GM19240 (cell line): ENCODE measurements around the gene AQP7.
"Not testable (repeated sequence)": the region's sequence is repeated elsewhere in the genome, so short reads cannot be mapped to it uniquely, and the experiment has no call there.

Experiments
- DNase-seq: peaks from one replicate; pipeline ENCODE4 v3.0.0; 2011; ENCODE audit warnings: low spot score; ENCODE audit not compliant: insufficient read length

The AQP7 gene

DNA sequence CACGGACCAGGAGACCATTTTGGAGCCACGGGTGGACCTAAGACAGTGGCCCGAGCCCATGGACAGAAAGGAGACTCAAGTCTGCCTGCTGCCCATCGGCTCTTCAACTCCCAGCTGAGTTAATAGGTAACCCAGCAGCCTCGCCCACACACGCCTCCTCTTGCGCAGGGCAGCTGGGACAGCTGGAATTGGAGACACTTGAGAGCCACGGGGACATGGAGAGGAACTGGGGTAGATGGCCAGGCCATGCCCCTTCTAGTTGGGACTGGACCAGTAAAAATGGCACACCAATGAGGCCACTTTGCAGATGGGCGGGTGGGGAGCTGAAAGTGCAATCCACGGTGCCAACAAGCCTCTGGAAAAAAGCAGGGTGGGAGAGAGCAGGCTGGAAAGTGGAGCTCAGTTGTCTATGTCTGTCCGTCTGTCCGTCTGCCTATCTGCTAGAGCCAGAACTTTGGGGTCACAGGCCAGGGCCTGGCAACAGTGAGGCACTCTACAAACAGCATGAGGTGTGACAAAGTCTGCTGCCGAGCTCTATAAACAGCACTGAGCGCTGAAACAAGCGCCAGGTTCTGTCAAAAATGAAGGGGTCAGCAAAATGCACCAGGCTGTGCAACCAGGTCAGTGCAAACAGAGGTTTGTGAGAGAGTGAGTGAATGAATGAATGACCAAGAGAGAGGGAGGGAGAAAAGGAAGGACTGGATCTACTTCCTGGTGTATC, 7.0 kb downstream of the AQP7 start:
- DNase-seq: not testable (repeated sequence)

DNA sequence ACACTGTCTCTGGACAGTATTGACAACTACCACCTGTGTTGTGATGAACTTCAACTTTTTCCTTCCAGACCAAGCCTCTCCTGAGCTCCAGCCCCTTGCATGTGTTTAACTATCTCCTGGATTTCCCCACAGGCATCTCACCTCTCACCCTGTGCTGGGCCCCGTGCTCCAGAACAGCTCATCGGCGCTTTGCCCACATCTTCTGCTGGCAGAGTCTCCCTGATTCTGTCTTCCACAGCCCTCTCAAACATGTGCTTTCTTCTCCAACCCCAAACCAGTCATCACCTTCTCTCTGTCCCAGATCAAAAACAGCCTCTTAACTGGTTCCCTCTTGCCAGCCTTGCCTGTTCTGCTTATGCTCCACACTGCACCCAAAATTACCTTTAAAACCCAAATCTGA, 8.4 kb downstream of the AQP7 start:
- not testable (repeated sequence) for DNase-seq

DNA sequence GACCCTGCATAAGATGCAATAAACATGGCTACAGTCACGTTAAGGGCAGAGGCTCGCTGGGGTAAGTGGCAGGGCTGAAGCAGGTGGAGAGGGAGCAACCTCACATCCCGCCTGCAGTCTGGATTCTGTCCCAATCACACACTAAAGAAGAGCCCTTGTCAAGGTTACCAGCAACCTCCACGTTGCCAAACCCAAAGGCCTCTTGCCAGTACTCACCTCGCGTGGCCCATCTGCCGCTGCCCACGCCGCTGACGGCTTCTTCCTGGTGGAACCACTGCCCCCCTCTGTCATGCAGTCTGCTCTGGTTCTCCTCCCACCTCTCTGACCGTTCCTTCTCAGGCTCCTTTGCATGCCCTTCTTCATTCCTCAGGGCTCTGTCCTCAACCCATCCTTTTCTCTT, 8.8 kb downstream of the AQP7 start:
- DNase-seq: no peak

DNA sequence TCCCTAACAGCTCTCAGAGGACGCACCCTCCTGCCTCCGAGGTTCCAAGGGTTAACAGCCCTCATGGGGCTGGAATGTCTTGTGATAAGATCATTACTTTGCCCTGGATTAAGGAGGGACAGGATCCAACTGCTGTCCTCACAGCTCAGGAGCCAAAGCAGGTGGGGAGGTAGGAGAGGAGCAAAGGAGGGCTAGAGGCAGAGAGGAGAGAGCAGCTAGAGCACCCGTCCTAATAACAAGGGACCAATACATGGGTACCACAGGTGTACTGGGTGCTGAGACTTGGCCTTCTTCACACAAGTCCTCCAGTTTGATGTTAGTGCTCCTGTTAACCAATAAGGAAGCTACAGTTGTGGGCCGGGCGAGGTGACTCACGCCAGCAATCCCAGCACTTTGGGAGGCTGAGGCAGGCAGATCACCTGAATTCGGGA, 9.8 kb downstream of the AQP7 start:
- not testable (repeated sequence) for DNase-seq

DNA sequence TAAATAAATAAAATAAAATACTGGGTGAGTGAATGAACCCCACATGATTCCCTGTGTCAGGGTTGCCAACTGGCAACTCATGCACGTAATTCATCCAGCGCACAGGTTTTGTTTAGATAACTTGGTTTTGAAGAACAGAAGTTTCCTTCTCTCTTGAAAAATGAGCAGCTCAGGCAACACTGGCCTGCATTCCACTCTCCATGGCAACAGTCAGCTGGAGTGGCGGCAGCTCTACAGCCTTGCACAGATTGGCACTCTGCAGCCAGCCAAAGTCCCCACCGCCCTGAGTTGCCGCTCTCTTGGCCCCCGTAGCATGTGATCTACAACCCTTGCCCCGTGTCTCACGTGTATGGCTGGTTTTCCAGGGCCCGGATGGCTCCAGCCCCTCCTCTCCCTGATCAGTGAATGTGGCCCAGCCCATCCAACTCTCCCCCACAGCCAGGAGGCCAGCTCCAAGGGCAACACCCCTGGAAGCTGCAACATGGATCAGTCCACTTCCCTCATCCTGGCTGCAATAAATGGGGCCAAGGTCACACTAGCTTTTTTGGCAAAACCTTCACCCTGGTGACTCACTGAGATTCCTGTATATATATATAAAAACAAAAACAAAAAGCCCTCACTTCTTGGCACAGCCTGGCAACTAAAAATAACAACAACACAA, 11.1 kb downstream of the AQP7 start:
- not testable (repeated sequence) for DNase-seq

DNA sequence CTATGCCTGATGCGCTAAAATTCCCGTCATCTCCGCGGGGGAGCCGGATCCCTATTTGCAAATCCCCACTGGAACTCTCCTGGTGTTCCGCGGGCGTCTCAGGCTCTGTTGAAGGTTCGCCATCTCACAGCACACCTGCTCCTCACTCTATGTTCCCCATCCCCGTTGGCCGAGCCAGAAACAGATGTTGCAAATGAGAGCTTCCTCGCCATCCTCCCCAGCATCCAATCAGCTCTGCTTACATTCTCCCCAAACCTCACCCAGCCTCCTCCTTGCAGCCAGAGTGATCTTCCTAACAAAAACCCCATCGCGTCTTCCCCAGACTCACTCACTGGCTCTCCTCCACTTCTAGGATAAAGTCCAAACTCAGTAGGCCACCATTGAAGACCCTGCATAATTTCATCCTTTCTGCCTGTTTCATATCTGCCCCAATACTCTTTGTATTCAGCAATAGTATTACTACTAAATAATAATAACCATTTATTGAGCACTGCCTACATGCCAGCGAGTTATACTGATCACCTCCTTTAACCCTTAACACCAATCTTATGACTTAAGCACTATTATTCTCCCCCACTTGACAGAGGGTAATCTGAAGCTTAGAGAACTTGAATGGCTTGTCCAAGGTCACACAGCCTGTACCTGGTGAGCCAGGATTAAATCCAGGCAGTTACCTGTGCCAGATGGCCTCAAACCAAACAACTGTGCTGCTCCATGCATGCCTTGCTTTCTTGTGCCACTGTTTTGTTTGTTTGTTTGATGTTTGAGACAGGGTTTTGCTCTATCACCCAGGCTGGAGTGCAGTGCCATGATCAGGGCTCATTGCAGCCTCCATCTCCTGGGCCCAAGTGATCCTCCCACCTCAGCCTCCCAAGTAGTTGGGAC, 14.0 kb downstream of the AQP7 start:
- DNase-seq: no peak

DNA sequence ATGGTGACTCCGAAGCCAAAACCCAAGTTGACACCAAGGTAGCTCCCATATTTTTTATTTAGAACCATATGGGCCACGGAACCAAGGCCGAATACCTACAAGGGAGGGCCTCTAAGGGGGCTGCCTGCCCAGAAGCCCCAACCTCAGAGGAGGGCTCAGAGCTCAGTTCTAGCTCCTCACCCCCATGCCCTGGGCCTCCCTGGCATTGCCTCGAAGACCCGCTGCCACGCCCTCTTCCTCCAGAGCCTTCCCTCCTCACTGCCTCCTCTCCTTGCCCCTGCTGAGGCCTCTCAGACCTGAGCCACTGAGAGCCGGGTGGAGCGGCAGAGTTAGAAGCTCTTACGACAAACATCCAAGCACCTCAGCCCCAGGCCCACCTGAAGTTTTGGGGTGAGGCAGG, 15.4 kb downstream of the AQP7 start:
- not testable (repeated sequence) for DNase-seq

DNA sequence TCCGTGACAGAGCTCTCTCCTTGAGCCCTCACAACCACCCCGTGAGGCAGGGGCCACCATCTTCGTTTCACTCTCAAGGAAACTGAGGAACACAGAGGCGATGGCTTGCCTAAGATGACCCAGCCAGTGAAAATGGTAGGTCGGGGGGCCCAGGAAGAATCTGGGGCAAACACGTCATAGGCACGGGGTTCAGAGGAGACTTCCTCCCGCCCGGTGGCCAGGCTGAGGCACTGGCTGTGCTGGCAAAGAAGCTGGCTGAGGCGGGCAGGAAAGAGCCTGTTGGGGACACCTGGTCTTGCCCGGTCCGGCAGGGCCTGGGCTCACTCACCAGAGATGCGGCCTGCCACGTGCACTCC, 15.7 kb downstream of the AQP7 start:
- DNase-seq: not testable (repeated sequence)

DNA sequence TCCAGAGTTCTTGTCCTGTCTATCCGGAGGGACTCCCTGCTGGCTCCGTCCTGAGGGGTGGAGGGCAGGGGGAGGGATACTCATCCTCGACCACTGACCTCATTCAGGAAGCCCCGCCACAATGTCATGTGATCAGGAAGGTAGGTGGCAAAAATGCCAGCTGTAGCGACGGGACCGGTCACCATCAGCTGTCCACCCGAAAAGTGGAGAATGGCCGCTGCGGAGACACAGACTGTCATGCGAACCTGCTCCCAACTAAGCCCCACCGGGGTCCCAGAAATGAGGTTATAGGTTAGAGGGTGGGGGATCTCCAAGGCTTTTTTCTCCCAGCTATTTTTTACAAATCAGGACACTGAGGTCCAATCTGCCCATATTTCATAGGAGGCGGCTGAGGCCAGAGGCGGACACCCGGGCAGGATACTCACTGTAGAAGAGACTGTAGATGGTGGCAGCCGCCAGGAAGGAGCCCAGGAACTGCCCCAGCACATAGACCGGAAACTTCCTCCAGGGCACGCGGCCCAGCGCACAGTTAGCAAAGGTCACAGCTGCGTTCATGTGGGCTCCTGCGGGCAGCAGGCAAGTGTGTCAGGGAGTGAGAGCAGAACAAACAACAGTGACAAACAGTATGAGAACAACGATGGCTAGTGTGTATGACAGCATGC, 16.3 kb downstream of the AQP7 start:
- DNase-seq: not testable (repeated sequence)

DNA sequence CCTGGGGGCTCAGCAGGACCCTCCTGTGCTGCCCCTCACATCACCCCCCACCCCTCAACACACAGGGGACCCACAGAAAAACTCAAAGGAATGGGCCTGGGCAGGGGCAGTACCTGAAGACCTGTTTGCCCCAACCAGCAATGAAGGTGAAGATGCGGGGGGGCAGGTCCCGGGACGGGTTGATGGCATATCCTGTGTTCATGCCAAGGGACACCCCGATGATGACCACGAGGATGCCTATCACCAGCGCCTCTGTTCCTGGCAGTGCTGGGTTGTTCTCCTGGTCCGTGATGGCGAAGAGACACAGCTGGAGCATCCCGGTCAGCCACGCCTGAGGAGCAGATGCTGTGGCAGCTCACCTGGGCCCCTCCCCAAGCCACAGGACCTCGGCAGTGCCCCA, 16.8 kb downstream of the AQP7 start:
- not testable (repeated sequence) for DNase-seq

DNA sequence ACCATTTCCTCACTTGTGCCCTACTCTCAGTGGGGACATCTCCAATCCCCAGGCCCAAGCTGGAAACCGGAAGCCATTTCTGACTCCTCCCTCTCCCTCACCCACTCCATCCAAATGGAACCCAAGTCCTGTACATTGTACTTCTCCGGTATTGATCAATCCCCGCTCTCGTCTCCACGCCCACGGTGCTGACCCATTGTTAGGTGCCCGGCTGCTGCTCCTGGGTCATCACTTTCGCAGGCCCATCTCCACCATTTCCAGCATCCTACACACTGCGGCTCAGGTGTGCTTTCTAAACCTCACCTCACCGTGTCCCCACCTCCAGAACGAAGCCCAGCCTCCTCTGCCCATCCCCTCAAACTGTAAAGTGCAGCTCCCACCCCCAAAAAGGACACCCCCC, 19.0 kb downstream of the AQP7 start:
- DNase-seq: not testable (repeated sequence)

DNA sequence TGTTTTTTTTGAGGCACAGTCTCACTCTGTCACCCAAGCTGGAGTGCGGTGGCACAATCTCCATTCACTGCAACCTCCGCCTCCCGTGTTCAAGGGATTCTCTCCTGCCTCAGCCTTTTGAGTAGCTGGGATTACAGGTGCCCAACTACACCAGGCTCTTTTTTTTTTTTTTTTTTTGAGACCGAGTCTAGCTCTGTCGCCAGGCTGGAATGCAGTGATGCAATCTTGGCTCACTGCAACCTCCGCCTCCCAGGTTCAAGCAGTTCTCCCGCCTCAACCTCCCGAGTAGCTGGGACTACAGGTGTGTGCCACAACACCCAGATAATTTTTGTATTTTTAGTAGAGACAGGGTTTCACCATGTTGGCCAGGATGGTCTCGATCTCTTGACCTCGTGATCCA, 20.0 kb downstream of the AQP7 start:
- not testable (repeated sequence) for DNase-seq

DNA sequence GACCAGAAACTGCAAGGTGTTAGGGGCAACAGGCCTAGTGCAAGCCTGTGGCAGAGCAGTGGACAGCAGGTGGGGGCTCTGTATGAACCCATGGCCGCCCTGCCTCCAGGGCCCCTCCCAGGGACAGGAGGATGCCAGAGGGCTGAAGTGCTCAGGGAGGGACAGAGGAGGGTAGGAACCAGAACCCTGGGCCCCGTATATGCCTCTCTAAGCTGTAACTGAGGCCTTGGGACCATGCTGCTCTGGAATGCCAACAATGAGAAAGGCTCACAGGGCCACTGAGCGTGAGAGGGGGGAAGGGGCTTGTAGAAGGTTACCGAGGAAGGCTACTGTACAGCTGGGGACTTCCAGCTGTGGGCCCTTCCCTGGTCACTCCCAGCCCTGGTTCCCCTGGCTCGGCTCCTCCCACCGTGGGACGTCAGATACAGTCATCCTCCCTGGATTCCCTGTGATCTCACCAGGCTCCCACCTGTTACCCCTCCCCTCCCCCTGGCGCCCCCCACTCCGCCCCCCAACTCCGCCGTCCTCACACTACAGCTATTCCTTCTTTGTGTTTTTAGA, 21.1 kb downstream of the AQP7 start:
- no peak for DNase-seq

DNA sequence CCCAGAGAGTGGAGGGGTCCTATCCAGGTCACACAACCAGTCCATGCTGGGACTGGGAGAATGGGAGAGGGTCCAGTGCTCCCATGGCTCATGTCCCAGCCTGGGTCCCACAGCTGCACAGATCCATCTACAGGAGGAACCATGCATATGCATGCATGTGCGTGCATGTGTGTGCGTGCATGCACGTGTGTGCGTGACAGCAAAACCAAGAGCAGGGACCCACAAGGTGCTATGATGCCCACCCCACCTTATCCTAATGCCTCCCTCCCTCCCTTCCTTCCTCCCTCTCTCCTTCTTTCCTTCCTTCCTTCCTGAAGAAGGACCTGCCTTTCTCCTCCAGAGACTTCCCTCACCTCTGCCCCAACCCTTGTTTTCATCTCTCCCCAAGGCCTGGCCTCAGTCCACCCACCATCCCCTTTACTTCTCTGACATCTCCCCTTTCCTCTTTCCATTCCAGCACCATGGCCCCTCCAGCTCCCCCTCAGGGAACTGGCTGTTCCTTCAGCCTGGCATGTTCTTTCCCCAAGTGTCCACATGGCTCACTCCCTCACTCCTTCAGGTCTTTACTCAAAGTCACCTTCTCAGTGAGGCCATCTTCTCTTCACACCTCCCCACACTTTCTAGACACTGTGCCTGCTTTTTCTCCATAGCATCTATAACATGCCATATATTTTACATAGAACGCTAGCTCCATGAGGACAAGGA, 21.8 kb downstream of the AQP7 start:
- DNase-seq: no peak

DNA sequence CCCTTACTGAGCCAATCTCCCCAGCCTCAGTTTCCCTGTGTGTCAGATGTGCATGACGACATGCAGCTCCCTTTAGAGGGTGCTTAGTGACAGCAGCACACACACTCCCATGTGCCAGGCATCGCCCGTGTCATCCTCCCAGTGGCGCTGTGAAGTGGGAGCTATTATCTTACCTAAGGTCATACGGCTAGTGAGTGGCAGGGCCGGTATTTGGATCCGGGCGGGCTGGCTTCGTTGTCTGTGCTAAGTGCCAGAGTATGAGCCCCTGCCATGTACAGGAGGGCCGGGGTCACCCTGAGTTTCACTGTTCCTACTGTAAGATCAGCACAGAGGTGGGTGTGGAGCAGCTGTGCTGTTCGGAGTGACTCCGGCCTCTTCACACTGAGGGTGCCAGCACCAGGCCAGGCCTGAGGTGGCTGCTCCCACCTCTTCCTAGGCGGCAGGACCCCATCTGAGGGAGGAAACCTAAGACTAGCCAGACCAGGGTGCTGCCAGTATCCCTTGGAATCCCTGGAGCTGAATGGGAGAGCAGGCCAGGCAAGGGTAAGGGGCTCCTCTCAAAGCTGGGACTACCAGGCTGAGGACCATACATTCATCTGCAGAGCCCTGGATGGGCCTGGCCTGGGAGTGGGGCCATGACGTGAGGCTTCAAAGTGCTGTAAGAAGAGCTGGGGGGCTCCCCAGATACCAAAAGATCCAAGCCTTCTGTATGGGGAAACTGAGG, 22.5 kb downstream of the AQP7 start:
- DNase-seq: no peak

DNA sequence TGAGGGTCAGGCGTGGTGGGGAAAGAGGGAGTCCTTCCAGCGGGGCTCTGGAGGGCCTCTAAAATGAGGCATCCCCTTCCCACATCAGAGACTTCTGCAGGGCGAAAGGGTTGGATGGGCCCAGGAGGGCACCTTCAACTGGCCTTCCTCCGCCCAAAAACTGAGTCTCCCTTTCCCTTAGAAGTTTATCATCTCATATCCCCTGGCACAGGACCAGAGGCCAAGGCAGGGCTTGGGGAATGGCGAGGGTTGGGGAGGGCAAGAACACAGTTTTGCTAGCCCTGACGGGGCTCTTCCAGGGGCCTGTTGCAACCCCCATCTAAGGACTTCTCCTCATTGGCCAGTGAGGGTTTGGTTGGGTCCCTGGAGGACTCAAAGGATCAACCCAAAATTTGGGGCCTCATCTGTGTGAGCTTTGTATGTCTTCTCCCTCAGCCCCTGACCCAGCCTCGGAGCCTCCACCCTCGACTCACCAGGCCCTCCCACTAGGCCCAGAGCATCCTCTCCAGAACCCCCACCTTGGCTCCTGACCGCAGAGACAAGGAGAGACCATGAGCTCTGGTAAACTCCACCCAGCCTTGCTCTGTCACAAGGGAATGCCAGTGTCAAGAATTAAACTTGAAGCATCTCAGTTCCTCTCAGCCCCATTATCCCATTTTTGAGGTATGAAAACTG, 24.1 kb downstream of the AQP7 start:
- no peak for DNase-seq

DNA sequence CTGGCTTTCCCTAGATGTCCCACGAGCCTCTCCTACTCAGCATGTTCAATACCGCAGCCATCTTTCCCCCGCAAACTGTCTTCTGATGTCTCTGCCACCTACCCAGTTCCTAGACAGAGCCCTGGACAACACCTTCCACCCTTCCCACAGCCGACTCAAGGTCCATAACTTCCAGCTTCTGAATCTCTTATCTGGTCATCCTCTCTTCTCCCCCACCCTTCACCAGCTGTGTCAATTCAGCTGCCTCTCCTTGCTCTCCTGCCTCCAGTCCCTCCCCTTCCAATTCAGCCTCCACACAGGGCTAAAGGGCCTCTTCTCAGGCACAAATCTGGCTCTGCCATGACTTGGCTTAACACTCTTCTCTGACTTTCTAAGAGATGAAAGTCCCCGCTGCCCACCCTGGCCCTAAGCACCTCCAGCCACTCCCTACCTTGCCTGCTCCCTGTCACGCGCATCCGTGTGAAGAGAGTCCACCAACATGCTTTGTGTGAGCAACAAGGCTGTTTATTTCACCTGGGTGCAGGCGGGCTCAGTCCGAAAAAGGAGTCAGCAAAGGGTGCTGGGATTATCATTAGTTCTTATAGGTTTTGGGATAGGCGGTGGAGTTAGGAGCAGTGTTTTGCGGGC, 25.2 kb downstream of the AQP7 start:
- DNase-seq: no peak

DNA sequence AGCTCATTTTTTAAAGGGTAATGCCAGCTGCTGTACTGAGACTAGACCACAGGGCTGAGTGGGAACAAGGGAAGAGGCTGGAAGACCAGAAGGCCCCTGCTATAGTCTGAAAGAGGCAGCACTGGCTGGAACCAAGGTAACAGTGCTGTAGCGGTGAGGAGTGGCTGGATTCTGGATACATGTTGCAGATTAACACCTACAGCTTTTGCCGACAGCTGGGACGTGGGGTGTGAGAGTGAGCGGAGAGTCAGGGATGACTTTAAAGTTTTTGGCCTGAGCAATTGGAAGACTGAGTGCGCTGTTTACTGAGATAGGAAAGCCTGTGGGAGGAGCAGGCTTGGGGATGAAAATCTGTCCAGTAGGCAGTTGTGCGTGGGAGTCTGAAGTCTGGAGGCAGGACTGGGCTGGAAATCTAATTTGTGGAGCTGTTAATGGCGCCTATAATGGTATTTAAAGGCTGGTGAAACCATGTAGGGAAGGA, 26.5 kb downstream of the AQP7 start:
- DNase-seq: no peak
